GM03348 (cell line): ENCODE results near the gene ABCB11.
"Not testable (repeated sequence)": the region's sequence is repeated elsewhere in the genome, so short reads cannot be mapped to it uniquely, and the experiment has no call there.

Experiments
- DNase-seq: peaks from one replicate; pipeline ENCODE4 v3.0.0; 2012; ENCODE audit warnings: low spot score

The ABCB11 gene

GRCh38 chr2:169031202-169031601 lies at the start of gene ABCB11:
TSS of gene ABCB11 (minus strand) at chr2:169031324. CDS start at chr2:169018125, 13,199 bp downstream.
- no peak for DNase-seq

GRCh38 chr2:169080250-169081069 lies 49.3 kb upstream of the ABCB11 start:
- DNase-seq, result no peak

- DNase-seq, result no peak
Measured at GRCh38 chr2:169077674-169078240, 46.6 kb upstream of the ABCB11 start.

- DNase-seq, result no peak
Measured at GRCh38 chr2:169073963-169074751, 43.0 kb upstream of the ABCB11 start.

- DNase-seq, result no peak
Measured at GRCh38 chr2:169073211-169073962, 42.3 kb upstream of the ABCB11 start.

- no peak for DNase-seq
Measured at GRCh38 chr2:169072163-169072925, 41.2 kb upstream of the ABCB11 start.

- DNase-seq, result no peak
Measured at GRCh38 chr2:169071455-169071854, 40.3 kb upstream of the ABCB11 start.

- DNase-seq, result no peak
Measured at GRCh38 chr2:169069833-169070232, 38.7 kb upstream of the ABCB11 start.

- DNase-seq, result peak; percentile 8
Measured at GRCh38 chr2:169069341-169069740, 38.2 kb upstream of the ABCB11 start, which contains the start of gene DHRS9. TSS of gene DHRS9 (plus strand) at chr2:169069563. CDS start at chr2:169081582, 12,019 bp downstream.

- no peak for DNase-seq
Measured at GRCh38 chr2:169066897-169067296, 35.8 kb upstream of the ABCB11 start.

GRCh38 chr2:169065864-169066517 lies 34.9 kb upstream of the ABCB11 start:
- no peak for DNase-seq

- DNase-seq, result no peak
Measured at GRCh38 chr2:169065422-169065821, 34.3 kb upstream of the ABCB11 start.

- not testable (repeated sequence) for DNase-seq
Measured at GRCh38 chr2:169064199-169064598, 33.1 kb upstream of the ABCB11 start.

GRCh38 chr2:169054575-169054974 lies 23.5 kb upstream of the ABCB11 start:
- DNase-seq, result not testable (repeated sequence)

GRCh38 chr2:169050476-169051240 lies 19.5 kb upstream of the ABCB11 start:
- no peak for DNase-seq

- no peak for DNase-seq
Measured at GRCh38 chr2:169049142-169049541, 18.0 kb upstream of the ABCB11 start.

- DNase-seq, result no peak
Measured at GRCh38 chr2:169047256-169048250, 16.4 kb upstream of the ABCB11 start.

GRCh38 chr2:169046440-169047151 lies 15.5 kb upstream of the ABCB11 start:
- no peak for DNase-seq
